ENCODE results near the gene TMEM52B.
"Not testable (repeated sequence)": the region's sequence is repeated elsewhere in the genome, so short reads cannot be mapped to it uniquely, and the experiment has no call there.

TMEM52B gene

DNA sequence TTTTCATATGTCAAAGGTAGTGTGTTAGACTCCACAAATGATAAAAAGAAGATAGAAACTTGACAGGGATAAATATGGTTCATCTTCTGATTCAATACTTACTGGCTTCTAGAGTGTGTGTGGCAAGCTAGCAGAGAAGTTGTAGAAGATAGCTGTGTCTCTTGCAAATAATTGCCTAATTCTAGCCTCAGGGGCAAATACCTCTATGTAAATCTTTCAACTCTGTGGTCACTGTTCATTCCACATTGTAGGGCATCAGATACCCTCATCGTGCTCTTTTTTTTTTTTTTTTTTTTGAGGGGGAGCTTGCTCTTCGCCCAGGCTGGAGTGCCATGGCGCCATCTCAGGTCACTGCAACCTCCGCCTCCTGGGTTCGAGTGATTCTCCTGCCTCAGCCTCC is 8.6 kb upstream of the TMEM52B start:
- no peak for DNase-seq (ENCODE audit: low read depth in 1 of 2, low spot score in 1 of 2)

DNA sequence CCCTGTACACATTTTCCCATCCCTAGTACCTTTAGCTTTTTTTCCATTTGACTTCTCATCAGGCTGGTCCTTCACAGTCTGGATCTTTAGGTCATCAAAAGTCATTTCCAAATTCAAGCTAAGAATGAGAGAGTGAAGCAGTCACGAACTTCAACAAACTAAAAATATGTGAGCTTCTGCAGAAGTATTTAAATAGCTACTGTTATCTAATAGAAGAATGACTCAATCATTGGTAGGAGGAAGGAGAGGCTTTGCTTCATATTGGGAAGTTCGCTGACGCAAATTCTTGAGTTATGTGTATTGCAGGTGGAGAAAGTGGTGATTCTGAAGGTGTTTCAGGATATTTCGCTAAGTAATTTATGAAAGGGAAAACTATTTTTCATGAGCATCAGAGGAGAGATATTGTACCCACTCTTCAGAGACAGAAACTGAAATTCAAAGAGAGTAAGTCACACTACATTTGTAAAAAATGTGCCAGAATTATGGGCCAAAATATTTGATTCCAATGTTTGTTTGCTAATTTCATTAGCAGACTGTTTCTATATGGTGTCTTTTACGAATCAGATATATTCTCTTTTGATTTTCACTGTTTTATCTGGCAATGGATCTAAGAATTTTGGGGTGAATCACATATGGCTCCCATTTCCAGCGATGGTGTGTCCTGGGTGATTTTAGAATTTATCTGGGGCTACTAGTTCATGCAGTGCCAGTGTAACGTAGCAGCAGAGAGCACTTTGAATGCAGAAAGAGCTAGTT is 6.7 kb upstream of the TMEM52B start, which contains the start of gene OLR1:
Gene OLR1, minus strand, starts transcription at position 160 of the 756 bp plus-strand sequence. Its CDS starts 55 bp downstream, at position 105.
- DNase-seq (ENCODE audit: low read depth in 1 of 2, low spot score in 1 of 2) = no peak

DNA sequence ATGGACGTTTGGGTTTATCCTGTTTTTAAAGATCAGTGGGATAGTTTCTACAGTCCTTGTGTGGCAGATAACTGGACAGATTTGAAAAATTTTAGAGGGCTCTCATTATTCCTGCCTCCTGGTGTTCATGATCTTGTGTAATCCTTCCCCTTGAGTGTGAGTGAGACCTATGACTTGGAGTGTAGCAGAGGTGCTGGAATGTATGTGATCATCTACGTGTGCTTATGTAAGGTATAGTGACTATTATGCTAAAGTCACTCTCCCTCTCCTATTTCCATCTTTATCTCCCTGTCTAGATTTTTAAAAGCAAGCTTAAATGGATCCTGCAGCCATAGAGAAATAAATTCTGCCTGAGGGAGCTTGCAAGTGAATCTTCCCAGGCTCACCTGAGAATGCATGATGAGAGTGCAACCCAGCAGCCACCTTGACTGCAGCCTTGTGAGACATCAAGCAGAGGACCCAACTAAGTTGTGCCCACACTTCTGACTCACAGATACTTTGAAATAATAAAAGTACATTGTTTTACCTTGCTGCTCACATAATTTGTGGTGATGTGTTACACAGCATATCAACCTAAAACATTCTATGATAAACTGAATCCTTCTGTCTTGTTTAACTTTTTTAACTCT is 3.7 kb upstream of the TMEM52B start:
- no peak for DNase-seq (ENCODE audit: low read depth in 1 of 2, low spot score in 1 of 2)

DNA sequence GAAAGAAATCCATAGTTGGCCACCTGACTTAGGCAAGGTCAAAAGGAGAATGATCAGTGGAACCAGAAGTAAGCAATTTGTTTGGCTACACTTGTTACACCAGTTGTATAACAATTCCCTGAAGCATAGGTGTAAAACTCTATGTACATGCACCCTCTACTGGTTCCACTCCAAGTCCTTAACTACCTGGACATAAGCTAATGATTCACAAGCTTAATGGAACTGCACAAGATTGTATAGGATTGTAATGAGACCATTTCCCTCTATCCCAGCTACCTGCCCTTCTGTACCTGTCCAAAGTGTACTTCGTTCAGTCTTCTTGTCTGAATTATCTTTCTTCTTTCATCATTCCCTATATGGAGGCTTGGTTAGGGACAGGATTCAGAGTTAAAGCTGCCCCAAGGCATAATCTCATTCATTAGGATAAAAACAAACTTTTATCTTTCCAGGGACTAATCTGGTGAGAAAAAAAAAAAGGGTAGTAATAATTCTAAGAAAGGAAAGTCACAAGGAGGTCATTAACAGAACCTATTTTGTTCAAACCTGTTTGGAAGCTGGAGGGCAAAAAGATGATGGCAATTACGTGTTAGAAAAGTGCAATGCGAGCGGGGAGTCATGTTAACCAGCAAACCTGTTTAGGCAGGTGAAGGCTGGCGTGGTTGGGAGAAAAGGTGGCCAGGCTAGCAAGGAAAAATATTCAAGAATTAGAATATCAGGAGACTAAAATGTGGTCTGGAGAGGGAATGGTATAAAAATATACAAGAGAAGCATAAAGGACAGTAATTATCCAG is 2.8 kb upstream of the TMEM52B start:
- DNase-seq (ENCODE audit: low read depth in 1 of 2, low spot score in 1 of 2) = no peak

DNA sequence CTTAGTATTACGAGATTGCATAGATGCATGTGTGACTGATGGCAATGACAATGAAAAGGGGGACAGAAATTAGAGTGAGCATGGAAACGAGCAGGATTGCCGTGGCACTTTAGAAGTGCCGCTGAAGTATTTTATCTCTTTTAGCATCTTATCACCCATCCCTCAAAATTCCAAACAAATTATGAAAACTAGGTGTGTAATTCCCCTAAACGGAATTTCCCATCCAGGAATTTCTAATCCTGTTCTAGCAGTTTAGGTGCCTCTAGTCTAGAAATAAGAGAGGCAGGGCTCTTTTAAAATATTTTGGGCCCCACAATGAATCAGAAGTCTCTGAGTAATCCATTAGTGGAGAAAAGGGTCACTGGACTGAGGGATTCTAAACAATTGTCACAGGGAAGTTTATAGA is 947 bp downstream of the TMEM52B start:
- DNase-seq (ENCODE audit: low read depth in 1 of 2, low spot score in 1 of 2) = no peak

DNA sequence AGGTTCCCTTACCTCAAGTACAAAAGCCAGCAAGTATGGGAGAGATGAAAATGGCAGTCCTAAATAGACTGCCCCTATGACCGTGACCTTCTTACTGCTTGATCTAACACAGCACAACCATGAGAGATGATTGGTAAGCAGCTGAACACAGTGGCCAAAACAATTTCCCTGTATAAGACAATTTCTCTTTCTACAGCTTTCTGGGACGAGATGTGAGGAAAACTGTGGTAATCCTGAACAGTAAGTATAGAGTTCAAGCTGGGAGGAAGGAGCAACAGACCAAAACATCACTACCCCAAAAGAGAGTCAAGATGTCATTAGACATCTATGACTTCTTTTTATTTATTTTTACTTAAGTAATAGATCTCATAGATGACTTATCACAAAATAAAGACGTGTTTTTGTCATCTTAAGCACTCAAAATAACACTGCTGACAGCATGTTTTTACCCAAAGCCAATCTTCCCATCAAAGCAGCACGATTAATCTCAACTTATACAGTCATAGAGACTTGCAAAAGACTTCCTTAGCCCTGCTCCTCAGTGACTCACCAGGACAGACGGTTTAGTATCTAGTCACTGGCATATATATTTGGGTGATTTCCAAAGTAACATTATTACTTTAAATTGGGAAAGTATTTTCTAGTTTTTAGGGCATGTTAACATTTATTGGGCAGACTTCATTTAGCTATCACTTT is 3.7 kb downstream of the TMEM52B start:
- DNase-seq (ENCODE audit: low read depth in 1 of 2, low spot score in 1 of 2) = no peak

DNA sequence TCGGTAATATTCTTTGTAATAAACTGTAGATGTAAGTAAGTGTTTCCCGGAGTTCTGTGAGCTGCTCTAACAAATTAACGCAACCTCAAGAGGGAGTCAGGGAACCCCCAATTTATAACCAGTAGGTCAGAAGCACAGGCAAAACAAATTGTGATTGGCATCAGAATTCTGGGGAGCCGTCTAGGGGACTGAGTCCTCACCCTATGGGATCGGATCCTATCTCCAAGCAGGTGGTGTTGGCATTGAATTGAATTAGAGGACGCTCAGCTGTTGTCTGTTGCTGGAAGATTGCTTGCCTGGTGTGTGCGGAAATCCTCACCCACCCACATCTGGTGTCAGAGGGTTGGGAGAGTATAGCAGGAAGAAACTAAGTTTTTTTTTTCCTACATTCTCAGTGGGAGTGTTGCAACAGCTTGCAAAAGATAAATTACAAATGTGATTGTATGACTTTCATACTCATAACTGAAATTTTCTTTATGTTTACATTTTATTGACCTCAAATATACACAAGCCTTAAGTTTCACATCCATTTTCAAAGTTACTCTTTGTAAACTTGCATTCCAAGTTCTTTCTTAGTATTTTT is 5.5 kb downstream of the TMEM52B start:
- no peak for DNase-seq (ENCODE audit: low read depth in 1 of 2, low spot score in 1 of 2)

DNA sequence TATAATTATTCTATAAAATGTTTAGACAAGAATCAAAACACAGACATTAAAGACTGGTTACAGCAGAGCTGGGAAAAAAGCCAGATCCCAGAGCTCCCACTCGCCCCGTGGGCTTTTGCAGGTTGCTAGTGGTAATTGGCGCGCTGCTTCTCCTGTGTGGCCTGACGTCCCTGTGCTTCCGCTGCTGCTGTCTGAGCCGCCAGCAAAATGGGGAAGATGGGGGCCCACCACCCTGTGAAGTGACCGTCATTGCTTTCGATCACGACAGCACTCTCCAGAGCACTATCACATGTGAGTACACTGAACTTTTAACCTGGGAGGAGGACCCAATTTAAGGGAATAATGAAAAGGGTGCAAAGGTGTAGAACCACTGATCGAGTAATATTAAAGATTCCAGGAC is 7.5 kb downstream of the TMEM52B start:
- no peak for DNase-seq (ENCODE audit: low read depth in 1 of 2, low spot score in 1 of 2)

DNA sequence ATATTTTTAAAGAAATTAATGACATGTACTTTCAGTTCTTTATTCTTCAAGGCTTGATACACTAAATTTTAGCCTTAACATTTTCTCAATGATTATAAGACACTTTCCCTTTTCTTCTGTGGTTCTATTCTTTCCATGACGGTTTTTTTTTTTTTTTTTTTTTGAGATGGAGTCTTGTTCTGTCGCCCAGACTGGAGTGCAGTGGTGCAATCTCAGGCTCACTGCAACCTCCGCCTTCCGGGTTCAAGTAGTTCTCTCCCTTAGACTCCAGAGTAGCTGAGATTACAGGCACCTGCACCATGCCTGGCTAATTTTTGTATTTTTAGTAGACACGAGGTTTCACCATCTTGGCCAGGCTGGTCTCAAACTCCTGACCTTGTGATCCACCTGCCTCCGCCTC is 8.1 kb downstream of the TMEM52B start:
- DNase-seq (ENCODE audit: low read depth in 1 of 2, low spot score in 1 of 2) = not testable (repeated sequence)

DNA sequence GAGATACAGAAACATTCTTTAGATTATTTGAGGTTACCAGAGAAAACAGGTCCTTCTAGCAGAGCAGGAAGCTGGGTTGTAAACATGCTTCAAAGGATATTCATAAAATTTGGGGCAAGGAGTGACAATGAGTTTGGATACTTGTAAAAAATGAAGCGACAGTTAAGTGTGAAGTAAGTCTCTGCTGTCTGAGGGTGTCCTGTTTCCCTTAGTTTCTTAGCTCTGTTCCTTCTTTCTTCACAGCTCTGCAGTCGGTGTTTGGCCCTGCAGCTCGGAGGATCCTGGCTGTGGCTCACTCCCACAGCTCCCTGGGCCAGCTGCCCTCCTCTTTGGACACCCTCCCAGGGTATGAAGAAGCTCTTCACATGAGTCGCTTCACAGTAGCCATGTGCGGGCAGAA is 10.8 kb downstream of the TMEM52B start:
- no peak for DNase-seq (ENCODE audit: low read depth in 1 of 2, low spot score in 1 of 2)

DNA sequence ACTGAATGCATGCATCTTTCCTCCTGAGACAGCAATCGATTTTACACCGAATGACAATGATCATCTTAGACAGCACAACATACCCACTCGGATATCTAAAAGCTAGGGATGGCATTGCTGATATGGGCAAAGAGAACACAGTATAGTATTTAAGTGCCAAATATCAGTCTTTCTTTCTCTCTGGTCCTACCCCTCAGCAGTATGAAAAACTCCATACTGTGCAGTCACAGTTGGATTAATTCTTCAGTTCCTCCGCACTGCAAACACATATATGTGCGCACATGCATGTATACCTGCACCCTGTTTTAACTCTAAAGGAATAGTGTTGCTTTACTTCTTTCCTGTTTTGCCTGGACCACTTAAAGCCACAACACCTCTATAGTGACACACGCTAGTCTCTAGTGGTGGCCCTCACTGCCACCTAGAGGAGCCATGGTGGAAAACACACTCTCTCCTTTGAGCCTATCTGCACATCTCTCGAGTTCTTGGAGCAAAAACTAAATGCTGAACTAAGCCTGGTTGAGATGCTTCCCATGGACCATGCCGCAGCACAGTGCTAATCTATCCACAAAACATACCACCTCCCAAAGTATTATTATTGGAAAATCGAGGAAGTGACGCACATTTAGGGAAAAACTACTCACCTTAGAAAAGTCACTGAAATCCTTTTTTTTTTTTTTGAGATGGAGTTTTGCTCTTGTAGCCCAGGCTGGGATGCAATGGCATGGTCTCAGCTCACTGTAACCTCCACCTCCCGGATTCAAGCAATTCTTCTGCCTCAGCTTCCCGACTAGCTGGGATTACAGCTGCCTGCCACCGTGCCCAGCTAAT is 11.9 kb downstream of the TMEM52B start:
- peak in 1 of 2 donors; percentile 8 for DNase-seq (ENCODE audit: low read depth in 1 of 2, low spot score in 1 of 2)

DNA sequence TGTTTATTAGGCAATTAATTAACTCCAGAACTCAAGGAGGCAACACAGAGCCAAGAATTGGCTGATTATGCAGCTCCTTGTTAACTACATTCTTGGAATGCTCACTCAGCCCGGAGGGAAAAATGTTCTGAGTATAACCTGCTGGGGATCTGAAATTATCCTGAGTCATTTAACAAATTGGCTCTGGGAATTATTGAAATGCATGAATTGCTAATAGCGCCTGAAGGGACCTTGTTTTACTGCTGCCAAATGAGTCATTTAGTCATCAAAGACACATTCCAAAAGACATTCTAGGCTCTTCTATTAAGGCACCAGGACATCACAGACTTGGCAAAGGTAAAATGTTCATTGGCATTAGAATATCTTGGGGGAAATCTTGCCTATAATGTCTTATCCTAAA is 13.0 kb downstream of the TMEM52B start:
- no peak for DNase-seq (ENCODE audit: low read depth in 1 of 2, low spot score in 1 of 2)

DNA sequence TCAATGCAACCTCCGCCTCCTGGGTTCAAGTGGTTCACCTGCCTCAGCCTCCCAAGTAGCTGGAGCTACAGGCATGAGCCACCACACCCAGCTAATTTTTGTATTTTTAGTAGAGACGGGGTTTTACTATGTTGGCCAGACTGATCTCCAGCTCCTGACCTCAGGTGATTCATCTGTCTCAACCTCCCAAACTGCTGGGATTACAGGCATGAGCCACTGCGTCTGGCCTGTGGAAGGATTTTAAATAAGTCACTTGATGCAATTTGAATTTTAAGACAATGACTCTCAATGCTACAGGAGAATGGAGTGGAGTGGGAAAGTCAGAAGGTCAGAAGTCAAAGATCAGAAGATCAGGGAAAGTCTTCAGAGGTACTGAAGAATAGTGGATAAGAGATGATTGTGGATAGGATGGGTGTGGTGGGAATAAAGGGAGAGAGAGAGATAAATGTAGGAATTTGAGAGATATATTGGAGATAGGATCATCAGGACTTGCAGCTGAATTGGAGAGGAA is 15.4 kb downstream of the TMEM52B start:
- no peak for DNase-seq (ENCODE audit: low read depth in 1 of 2, low spot score in 1 of 2)

DNA sequence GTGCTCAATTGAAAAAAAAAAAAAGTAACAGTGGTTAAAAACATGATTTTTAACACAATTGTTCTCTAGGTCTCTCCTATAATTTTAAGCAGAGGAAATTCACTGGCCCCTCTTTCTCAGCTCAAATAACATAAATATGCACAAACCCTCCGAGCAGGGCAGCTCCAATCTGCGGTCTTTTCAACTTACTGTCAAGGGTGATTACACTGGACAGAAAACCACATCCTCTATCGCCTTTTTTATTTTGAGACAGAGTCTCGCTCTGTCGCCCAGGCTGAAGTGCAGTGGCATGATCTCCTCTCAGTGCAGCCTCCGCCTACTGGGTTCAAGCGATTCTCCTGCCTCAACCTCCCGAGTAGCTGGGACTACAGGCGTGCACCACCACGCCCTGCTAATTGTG is 17.4 kb downstream of the TMEM52B start:
- DNase-seq (ENCODE audit: low read depth in 1 of 2, low spot score in 1 of 2) = no peak

DNA sequence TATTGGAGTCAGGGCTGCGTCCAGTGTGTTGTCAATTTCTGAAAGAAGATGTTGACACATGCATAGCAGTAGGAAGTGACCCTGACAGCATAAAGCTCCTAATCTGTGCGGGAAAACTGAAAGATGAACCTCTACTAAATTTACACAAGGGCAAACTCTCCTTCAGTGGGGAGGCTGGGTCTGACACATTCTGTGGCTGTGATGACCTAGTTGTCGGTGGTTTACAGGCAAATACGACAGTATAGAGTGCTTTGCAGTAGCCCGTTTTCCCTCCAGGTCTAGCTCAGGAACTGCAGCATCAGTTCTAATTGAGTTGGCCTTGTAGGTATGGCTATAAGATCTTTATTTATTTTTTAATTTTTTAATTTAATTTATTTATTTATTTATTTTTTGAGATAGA is 19.0 kb downstream of the TMEM52B start:
- no peak for DNase-seq (ENCODE audit: low read depth in 1 of 2, low spot score in 1 of 2)

DNA sequence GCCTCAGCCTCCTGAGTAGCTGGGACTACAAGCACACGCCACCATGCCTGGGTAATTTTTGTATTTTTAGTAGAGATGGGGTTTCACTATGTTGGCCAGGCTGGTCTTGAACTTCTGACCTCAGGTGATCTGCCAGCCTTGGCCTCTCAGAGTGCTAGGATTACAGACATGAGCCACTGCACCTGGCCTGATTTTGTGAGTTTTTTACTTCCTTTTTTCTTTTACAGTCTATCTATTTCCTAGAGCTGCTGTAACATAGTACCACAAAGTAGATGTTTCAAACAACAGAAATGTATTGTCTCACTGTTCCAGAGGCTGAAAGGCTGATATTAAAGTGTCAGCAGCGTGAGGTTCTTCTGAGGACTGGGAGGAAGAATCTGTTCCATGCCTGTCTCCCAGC is 25.7 kb downstream of the TMEM52B start:
- DNase-seq (ENCODE audit: low read depth in 1 of 2, low spot score in 1 of 2) = not testable (repeated sequence)

DNA sequence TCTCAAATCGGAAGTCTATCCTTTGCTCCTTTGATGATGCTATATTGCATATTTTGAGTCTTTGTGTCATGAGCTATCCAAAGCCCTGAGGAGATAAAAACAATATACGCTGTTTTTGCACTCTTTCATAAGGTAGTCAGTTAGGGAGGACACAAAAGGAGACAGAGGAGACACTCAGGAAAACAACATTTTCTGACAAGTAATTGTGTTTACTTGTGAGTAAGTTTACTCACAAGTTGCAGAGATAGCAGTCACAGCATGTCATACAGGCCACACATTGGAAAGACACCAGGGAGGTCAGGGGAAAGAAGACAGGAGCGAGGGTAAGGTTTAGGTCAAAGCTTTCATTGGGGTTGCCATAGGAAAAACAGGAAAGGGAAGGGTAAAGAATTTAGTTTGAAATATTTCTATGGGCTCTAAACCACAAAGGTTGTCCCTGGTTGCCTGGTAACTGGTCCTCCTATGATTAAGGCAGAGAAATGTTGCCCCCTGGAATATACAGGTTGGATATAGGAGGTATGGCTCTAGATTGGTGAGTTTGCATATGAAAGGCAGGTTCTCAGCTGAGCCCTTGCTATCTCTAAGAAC is 26.5 kb downstream of the TMEM52B start:
- no peak for DNase-seq (ENCODE audit: low read depth in 1 of 2, low spot score in 1 of 2)

DNA sequence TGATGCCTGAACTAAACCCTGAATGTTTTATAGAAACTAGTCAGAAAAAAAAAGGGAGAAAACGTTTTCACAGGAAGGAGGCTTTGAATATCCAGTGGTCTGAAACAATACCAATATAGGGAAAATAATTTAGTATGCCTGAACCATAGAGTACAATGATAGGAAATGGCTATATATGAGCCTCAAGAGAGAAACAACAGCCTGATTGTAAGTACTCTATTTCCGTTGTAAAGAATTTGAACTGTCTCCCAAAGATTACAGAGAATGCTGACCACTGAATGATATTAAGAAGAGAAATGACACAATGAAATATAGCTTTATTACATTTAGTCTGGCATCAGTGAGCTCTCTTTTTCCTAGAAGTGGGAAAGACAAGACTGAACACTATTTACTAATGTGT is 28.3 kb downstream of the TMEM52B start:
- no peak for DNase-seq (ENCODE audit: low read depth in 1 of 2, low spot score in 1 of 2)

DNA sequence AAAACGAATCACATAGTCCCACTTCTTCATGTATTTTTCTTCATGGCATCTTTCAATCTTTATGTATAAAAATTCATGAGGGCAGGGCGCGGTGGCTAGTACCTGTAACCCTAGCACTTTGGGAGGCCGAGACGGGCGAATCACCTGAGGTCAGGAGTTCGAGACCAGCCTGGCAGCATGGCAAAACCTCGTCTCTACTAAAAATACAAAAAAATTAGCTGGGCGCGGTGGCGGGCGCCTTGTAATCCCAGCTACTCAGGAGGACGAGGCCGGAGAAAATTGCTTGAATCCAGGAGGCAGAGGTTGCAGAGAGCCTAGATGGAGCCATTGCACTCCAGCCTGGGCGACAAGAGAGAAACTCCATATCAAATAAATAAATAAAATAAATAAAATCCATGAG is 31.4 kb downstream of the TMEM52B start:
- no peak for DNase-seq (ENCODE audit: low read depth in 1 of 2, low spot score in 1 of 2)
